NCI-H526 (cell line): ENCODE data around the gene KAZN.

Experiments
- DNase-seq, 2 experiments: peaks; one replicate each; lab custom pipeline; 2025; lab: John Stamatoyannopoulos, UW

KAZN gene

DNA sequence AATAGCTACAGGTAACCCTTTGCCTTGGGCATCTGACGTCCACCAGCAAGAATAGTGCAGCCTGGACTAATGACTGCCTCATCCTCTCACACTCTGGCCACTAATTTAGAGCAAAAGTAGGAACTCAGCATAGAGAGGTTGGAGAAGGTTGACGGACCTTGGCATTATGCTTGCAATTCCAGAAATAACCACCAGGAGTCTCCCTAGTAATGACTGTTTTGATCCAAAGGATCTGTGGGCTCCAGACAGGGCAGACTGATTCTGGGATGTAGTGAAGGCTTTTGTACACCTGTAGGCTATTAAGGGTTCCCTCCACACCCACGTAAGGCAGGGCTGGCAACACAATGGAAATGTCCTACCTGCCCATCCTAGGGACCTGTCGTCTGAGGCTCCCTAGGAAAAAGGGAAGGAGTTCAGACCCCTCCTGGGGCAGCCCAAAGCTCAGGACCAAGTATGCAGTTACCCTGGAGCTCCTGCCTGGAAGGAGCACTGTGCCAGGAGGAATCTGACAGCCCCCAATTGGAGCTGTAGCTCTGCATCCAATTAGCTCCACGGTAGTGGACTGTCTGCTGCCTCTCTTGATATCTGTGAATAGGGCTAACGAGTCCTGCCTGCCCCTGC lies 464.1 kb downstream of the KAZN start:
- peak; percentile 7 to 47 for DNase-seq

DNA sequence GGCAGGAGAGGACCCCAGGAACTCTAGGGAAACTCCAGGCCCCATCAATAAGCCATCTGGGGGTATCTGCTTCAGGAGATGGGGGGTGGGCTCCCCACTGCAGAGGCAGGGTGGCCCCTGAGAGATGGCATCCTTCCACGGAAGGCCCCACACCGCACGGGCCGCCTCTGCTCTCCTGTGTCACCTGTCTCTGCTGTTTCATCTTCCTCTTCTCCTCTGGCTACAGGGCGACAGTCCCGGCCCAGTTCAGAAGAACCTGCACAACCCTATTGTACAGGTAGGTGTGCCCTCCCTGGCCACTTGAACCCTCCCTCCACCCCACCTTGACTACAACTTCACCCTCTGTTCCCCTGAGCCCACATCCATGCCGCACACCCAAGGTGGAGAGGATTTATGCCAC lies 464.9 kb downstream of the KAZN start:
- no peak for DNase-seq

DNA sequence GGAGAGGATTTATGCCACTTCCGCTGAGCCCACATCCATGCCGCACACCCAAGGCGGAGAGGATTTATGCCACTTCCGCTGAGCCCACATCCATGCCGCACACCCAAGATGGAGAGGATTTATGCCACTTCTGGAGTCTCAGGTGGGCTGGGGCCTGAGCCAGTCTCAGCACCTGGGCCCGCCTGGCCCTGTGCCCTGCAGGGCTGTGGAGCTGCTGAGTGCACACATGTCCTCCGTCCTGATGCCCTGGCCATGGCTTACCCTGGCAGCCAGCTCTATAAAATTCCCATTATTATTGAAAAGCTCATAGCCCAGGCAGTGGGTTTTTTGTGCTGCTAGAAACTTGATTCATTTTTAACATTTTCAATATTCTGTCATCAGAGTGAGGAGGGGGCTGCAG lies 465.3 kb downstream of the KAZN start:
- DNase-seq = no peak

DNA sequence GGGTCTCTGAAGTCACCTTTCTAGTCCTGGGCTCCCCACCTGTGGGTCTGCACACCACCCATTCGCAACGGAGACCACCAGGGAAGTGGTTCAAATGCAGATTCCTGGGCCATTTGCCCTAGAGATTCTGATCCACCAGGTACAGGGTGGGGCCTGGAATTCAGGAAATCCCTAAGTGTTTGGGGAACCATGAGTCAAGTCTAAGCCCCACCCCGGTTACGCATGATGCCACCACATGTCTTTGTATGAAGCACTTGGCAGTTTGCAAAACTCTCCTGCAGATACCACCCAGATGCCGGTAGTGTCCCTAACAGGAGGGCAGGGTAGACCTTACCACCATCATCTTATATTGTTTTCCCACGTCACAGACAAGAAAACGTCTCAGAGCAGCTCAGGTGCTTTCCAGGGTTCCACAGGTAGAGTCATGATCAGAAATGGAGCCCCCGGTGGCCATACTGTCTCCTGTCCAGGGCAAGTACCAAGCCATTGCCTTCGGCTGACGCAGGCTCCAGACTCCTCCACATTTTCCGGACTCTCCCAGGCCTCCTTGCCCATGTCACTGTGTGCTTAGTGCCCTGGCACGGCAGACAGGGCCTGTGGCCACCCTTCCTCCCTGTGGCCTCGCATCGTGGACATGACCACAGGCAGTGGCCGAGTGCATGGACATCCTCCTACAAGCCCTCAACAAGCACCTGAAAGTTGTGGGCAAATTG lies 465.9 kb downstream of the KAZN start:
- DNase-seq = no peak

DNA sequence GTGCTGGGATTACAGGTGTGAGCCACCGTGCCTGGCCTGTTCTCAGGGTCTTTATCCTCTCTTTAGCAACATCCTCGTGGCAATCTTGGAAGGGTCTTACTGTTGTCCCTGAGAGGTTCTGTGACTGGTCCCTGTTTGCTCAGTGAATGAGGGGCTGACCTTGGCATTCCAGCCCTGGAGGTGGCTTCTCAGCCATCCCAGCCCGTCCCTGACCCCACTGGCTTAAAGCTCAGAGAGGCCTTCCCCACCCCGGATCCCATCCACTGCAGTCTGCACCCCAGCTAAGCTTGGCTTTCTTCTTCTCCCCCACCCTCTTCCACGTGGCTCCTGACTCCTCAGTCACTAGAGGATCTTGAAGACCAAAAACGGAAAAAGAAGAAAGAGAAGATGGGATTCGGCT lies 466.8 kb downstream of the KAZN start:
- no peak for DNase-seq

DNA sequence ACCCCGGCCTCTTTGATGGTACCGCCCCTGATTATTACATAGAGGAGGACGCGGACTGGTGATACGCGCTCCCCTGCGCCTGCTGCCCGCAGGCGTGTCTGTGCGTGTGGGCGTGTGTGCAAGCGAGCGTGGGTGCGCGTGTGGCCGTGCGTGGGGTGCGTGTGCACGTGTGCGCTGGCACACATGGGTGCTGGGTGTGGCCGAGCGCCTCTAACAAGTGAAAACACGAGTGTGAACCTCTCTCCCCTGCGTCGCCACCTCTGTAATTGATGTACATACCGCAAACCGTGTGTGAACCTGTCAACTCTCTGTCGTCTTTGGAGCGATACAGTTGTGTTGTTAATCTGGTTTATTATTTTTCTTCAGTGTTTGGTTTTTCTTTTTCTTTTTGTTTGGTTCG lies 467.3 kb downstream of the KAZN start:
- DNase-seq = no peak

DNA sequence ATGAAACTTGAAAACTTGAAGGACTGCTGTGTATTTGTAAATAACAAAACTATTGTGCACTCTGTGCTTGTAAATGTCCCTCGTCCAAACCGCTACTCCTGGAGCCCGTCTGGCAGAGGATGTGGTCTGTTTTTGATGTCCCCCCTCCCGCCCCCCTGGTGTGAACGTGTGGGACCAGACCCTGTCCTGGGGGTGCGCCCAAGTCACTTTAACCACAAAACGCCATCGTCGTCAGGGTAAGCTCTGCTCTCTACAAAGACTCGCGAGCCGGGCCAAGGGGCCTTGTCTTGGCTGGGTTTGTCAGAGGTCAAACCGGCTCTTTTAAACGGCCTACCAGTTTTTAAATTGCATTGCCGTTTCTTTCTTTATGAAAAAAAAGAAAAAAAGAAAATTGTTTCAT lies 467.7 kb downstream of the KAZN start:
- no peak for DNase-seq

DNA sequence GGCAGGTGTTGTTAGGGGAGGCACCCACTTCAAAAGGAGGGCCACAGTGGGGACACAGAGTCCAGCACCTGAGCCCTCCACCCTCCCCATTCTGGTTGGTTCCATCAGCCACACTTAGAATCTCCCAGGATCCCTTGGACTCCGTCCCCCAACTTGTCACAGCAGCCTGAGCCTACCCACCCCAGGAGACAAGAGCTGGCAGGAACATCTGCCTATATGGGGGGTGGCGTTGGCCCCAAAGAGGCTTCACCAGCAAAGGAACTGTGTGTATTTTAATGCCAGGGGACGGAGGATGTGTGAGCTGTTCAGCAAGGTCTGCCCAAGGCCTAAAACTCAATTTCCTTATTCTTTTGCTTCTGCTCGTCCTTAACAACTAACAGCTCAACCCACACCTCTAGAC lies 468.7 kb downstream of the KAZN start:
- DNase-seq = no peak

DNA sequence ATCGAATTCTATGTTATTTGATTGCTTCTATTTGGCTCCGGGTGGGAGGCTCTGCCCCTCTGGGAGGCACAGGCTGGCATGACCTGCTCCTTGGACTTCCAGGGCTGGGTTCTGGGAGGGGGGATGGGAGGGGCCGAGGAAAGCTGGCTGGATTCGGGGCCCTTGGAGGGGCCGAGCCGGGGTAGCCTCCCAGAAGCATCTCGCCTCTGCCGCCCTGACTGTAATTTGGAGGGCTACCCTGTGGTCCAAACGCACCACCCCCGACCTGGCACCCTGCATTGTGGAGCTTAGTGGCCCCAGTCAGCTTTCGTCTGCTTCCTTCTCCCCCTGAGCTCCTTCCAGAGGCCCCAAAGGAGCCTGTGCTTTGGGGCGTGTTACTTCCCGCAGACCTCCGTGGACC lies 469.7 kb downstream of the KAZN start:
- no peak for DNase-seq

DNA sequence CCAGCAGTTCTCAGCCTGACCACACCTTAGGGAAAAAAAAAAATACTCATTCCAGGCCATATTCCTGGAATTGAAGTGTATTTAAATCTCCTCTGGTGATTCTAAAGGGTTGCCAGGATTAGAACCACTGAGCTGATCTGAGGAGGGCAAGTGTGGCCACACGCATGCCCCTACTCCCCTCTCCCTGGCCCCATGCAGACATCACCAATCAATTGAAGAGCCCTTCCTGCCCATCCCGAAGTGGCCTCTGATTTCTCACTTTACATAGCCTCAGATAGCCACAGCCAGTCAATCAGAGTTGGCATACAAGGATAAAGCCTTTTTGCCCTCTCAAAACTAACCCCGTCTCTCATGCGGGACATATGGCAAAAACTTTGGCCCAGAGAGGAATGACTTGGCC lies 470.5 kb downstream of the KAZN start:
- DNase-seq = no peak

DNA sequence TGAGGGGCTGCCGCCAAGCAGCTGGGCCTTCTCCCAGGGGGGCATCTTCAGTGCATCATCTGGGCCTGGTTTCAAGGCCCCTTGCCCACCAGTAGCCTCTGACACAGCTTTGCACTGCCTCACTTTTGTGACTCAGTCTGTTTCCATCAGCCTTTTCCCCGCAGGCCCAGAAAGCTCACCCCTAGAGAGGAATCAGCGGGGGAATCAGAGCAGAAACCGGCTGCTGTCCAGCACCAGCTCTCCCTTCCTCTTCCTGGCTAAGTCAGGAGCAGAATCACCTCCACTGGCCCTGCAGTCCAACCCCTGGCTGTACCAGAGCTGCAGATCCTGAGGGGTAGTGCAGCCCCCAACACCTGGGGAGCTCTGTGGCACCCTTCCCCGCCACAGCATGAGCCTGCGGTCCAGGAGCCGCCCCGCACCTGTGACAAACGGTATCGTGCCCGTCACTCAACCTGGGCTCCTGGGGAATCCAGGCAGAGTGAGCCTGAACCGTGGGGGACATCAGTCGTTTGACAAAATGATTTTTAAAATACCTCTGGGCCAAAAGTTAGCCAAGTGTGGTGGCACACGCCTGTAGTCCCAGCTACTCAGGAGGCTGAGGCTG lies 471.8 kb downstream of the KAZN start:
- DNase-seq = no peak

DNA sequence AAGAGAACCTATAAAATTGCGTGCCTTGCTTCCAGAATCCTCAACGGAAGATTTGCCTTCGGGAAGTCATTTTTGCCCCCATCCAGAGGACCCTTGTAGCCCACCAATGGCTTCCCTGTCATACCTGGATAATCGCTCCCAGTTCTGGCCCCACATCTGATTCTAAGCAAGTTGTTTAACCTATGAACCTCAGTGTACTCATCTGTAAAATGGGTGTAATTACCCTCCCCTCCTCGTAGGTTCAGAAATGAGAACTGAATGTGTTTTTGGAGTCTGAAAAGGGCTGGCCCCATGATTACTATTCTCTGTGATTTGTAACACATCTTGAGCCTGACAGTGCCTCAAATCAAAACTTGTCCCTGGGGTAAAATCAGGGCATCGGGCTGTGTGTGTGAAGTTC lies 473.5 kb downstream of the KAZN start:
- no peak for DNase-seq

DNA sequence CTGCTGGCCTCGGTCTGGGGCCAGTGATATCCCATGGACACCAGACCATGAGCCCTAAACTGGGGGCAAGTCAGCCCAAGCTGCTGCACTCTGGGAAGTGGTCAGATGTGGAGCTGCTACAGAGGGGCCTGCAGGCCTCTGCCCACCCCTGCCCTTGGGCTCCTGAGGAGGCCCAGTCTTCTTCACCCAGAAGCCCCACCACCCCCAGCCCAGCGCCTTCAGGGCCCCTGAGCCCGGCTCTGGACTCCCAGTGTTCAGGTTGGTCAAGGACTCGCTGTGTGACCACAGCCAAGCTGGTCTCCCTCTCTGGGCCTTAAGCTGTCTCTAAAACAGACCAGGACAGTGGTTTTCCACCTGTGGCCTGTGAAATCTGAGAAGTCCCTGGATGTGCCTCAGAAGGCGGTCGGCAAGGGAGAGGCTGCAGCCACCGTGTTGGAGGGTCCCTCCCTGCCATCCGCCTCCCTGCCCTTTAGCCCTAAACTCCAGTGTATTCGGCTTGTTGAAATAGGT lies 475.4 kb downstream of the KAZN start:
- no peak for DNase-seq

DNA sequence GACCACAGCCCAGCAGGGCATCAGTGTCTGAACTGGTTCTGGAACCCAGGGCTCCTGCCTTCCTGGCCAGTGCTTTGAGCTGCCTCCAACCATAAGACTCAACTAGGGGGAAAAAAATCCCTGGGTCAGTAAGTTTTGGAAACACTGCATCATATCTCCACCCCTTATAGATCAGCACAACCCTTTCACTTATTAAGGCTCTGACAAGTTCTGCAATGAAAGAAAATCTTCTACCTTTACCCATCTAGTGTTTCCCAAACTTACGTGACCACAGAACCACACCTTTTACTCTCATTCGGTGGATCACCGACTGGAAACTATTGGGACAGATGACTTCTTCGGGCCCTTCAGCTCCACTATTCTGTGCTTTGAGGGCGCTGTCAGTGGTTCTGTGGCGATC lies 476.7 kb downstream of the KAZN start:
- no peak for DNase-seq

DNA sequence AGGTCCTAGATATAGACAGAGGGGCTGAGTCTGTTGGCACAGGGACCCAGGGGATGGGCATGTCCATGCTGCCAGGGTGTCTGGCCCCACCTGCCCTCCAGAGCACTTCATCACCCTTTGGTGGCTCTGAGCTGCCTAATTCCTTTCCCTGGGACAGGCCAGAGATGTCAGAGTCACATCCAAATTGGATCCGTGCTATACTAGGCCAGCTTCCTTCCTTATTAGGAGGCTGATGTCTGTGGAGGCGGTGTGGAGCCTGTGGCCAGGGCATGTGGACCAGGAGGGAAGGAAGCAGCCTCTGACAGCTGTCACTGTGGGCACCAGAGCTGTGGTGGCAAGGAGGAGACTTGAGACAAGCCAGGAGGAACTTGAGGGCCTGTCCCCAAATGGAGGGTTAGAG lies 477.3 kb downstream of the KAZN start:
- no peak for DNase-seq

DNA sequence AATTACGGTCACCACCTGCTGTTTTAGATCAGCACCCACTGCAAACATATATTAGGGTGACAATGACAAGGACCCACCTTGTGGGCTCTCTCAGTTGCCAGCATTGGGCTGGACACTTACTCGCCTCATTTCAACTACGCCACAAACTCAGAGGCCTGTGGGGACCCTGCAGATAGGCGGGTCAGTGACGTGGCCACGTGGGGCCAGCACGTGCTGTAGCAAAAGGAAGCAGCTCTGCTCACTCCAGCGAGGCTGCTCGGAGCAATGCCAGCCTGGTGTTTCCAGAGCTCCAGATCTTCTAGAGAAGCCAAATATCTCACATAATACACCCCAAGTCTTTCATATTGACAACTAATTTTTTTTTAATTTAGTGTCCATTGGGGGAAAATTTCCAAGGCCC lies 478.3 kb downstream of the KAZN start:
- no peak for DNase-seq

DNA sequence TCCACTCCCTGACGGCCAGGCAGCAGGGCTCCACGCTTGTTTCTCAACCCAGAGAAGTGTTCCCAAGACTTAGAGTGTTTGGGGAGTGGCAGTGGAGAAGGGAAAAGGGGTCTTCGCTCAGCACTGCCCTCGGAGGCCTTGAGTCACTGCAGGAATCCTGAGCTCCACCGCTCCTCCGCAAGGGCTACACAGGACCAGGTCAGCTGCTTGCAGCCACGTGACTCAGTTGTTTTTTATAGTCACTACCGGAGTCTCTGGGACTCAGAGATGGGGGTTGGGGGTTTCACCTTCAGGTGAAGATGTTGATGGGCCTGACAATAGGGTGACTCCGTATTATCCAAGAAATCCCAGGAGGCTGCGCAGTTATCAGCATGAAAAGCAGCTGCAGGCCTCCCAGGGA lies 478.9 kb downstream of the KAZN start:
- no peak for DNase-seq

DNA sequence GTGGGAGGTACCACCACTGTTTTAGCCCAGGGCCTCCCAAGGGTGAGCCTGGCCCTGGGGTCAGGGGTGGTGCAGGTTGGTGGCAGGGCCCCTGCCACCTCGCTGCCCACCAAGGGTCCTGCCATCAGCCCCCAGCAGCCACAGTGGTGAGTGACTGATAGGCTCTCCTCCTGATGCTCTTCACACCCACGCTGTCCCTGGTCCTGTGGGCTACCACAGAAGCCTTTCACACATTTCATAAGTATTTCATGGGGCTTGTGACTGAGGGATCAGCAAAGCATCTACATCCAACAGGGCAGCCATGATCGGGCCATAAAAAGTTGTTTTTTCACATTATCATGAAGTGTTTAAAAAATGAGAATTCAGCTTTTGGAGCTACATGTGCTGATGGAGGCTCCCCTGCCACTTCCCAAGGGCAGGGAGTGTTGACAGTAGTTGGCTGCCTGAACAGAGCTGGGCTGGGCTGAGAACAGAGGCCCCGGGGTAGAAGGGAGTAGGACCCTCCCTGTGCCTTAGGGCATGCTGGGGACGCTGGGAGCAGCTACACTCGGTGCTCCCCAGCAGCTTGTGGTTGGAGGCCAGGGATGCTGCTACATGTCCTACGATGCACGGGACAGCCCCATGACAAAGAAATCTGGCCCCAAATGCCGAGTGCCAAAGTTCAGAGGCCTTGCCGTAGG lies 482.0 kb downstream of the KAZN start:
- no peak for DNase-seq

DNA sequence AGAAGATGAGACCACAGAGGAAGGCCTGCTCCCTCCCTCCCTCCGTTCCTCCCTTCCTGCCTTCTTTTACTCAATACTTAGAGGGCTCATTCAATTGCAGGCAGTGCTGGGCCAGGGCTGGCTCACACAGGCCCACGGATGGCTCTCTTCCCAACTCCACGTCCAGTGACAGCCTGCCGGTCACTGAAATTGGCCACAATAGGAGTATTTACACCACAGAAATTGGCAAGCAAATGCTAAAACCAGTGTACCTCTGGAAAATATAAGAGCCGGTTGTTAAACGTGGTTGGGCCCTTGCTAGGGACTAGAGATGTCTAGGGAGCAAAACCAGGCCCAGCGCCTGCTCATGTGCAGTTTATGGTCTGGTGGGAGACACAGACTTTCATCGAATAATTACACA lies 482.6 kb downstream of the KAZN start:
- no peak for DNase-seq

DNA sequence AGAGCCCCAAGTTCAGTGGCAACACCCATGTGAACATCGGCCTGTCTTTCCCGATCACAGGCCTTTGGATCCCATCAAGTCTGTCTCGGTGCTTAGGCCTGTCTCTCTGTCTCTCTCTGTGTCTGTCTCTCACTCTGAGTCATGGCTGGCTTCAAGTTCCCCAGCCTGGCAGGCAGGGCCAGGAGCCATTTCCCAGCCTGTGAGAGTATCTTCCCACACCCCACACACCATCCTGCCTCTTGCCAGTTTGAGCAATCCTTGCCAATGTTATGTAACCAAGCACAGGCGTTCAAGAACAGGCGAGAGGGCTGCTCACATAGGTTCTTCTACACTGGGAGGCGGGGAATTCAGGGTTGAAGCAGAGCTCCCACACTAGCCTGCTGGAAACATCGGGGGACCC lies 485.1 kb downstream of the KAZN start:
- no peak for DNase-seq

DNA sequence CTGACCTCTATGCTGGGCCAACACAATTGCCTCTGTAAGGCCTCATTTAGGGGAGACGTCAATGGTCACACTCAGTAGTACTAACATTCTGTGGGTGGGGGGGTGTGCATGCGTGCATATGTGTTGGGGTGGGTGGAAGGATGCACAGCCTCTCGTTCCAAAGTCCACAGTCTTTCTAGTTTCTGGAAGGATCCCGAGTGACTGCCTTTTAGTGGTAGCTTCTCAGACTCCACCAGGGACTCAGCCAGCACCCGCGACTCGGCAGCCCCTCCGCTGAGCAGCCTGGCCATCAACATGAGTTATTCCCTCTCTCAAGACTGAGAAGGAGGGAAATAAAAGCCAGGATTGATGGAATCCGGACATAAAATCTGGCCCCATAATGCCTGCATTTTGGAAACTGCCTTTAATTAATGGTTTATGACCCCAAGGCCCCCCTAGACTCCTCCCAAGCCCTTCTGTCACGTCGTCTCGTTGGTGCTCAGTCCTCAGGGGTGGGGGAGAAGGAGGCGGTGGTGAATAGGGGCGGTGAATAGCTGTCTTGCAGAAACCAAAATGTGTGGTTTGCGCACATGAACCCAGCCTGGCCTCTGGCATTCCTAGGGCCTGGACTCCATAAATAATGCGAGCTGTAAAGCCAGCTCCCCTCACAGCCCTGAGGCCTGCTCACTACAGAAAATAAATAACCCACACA lies 489.9 kb downstream of the KAZN start:
- DNase-seq = no peak

DNA sequence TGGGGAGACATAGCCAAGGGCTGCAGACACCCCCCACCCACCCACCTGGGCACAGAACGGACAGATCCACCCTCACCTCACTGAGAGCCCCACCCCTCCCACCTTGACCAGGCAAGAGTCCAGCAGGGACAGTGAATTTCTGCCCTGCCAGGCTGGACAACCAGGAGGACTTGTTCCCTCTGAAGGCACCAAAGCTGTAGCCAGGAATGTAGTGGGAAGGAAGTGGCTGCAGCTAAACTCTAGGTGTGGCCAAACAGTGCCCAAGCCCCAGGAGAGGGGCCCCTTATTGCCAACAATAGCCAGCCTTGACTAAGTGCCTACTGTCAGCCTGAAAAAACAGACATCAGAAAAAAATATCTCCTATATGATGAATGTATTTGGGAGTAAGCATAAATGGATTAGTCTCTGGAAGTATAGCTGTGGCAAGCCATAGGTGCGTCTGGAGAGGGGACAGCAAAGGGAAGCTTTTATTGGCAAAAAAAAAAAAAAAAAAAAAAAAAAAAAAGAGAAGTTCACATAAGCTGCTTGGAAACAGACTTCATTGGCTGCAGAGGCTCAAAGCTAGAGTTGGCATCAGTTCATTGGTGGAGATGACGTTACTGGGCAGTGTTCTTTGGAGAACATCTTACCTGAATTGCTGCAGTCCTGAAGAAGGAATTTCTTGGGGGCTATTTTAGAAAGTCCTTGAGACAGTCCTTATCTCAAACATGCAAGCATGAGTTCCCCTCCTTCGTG lies 490.9 kb downstream of the KAZN start:
- peak in 1 of 2 experiments; percentile 14 for DNase-seq
